Trophoblast cell (in vitro differentiated cells and primary cell): Measurements from ENCODE around the gene USP50.

Experiments used
- DNase-seq, 2 donors: peaks; one replicate each; pipeline ENCODE4 v3.0.0-alpha.2; 2016
- H2AFZ ChIP-seq: 2 replicates; pipeline ENCODE4 v1.6.1; 2013; ENCODE audit warnings: low read length, moderate library complexity, mild to moderate bottlenecking; ENCODE audit not compliant: insufficient read depth, poor library complexity
- H2AK5ac ChIP-seq: 2 replicates; pipeline ENCODE4 v1.6.1; 2013; ENCODE audit warnings: mild to moderate bottlenecking, low read length
- H2BK120ac ChIP-seq: 2 replicates; pipeline ENCODE4 v1.6.1; 2013; ENCODE audit warnings: low read length, mild to moderate bottlenecking, moderate library complexity; ENCODE audit not compliant: insufficient read depth, poor library complexity
- H2BK12ac ChIP-seq: 2 replicates; pipeline ENCODE4 v1.6.1; 2013; ENCODE audit warnings: mild to moderate bottlenecking, low read length, moderate library complexity
- H2BK5ac ChIP-seq: 2 replicates; pipeline ENCODE4 v1.6.1; 2013; ENCODE audit warnings: low read length, low read depth, moderate library complexity, mild to moderate bottlenecking; ENCODE audit not compliant: poor library complexity
- H3K14ac ChIP-seq: 2 replicates; pipeline ENCODE4 v1.6.1; 2013; ENCODE audit warnings: mild to moderate bottlenecking, low read length
- H3K18ac ChIP-seq: 2 replicates; pipeline ENCODE4 v1.6.1; 2013; ENCODE audit warnings: mild to moderate bottlenecking, low read length
- H3K23ac ChIP-seq: 2 replicates; pipeline ENCODE4 v1.6.1; 2013; ENCODE audit warnings: low read length
- H3K27ac ChIP-seq: 2 replicates; pipeline ENCODE4 v1.5.1; 2013; ENCODE audit warnings: low read depth, mild to moderate bottlenecking, inconsistent platforms, low read length, moderate library complexity
- H3K27me3 ChIP-seq: 2 replicates; pipeline ENCODE4 v1.6.1; 2013; ENCODE audit warnings: inconsistent platforms, mild to moderate bottlenecking, low read length, moderate library complexity; ENCODE audit not compliant: insufficient read depth
- H3K36me3 ChIP-seq, 2 experiments: 1 replicate in 1 of 2; 2 replicates in 1 of 2; pipeline ENCODE4 v1.6.1; 2013; ENCODE audit warnings: low read length in 2 of 2, mild to moderate bottlenecking in 2 of 2, moderate library complexity in 1 of 2; ENCODE audit not compliant: insufficient read depth in 2 of 2, control insufficient read depth in 1 of 2
- H3K4ac ChIP-seq: 2 replicates; pipeline ENCODE4 v1.6.1; 2013; ENCODE audit warnings: low read depth, mild to moderate bottlenecking, low read length, moderate library complexity
- H3K4me1 ChIP-seq, 2 experiments: 1 replicate in 1 of 2; 2 replicates in 1 of 2; pipeline ENCODE4 v1.6.1; 2013; ENCODE audit warnings: low read length in 2 of 2, mild to moderate bottlenecking in 2 of 2, moderate library complexity in 1 of 2; ENCODE audit not compliant: insufficient read depth in 2 of 2, control insufficient read depth in 1 of 2
- H3K4me2 ChIP-seq: 2 replicates; pipeline ENCODE4 v1.6.1; 2013; ENCODE audit warnings: inconsistent platforms, mild to moderate bottlenecking, low read length, moderate library complexity
- H3K4me3 ChIP-seq: 2 replicates; pipeline ENCODE4 v1.5.1; 2013; ENCODE audit warnings: mild to moderate bottlenecking, low read depth, low read length, inconsistent platforms
- H3K79me1 ChIP-seq: one replicate; pipeline ENCODE4 v1.6.1; 2013; ENCODE audit warnings: low read length
- H3K79me2 ChIP-seq: 2 replicates; pipeline ENCODE4 v1.6.1; 2013; ENCODE audit warnings: low read length, mild to moderate bottlenecking; ENCODE audit not compliant: control insufficient read depth, insufficient read depth, poor library complexity
- H3K9ac ChIP-seq: 2 replicates; pipeline ENCODE4 v1.6.1; 2013; ENCODE audit warnings: mild to moderate bottlenecking, low read length
- H3K9me3 ChIP-seq: 2 replicates; pipeline ENCODE4 v1.6.1; 2013; ENCODE audit warnings: low read depth, mild to moderate bottlenecking, control low read depth, inconsistent platforms, low read length; ENCODE audit not compliant: insufficient read depth
- H4K12ac ChIP-seq: 2 replicates; pipeline ENCODE4 v1.6.1; 2013; ENCODE audit warnings: low read depth, mild to moderate bottlenecking, low read length, moderate library complexity
- H4K8ac ChIP-seq: 2 replicates; pipeline ENCODE4 v1.6.1; 2013; ENCODE audit warnings: low read depth, mild to moderate bottlenecking, low read length, moderate library complexity
- H4K91ac ChIP-seq: one replicate; pipeline ENCODE4 v1.6.1; 2013; ENCODE audit warnings: low read depth, mild to moderate bottlenecking, low read length, moderate library complexity
- WGBS: extraction: QIAGEN DNeasy Blood & Tissue Kit; methylation state at CpG from one replicate; pipeline ENCODE4 v1.1.7; 2013; ENCODE audit warnings: missing lambda C conversion rate; ENCODE audit not compliant: insufficient read length, insufficient coverage; ENCODE audit errors: extremely low coverage; 5-methylcytosine and 5-hydroxymethylcytosine counted together

USP50 gene

GRCh38 chr15:50562735-50563640 lies 16.5 kb upstream of the USP50 start:
- H2AFZ ChIP-seq = no peak overlapping the region

GRCh38 chr15:50558012-50558411 lies 11.5 kb upstream of the USP50 start:
- Histone ChIP-seq H2BK5ac (no peak overlapping the region), H2AK5ac (no peak overlapping the region), H3K18ac (no peak overlapping the region), H3K4ac (no peak overlapping the region), H3K79me1 (no peaks in the 10 kb centered on the region), H4K91ac (no peak overlapping the region), H3K36me3 (peaks cover 11 to 18% of the 10 kb centered on the region in 2 experiments), H2BK120ac (no peak overlapping the region), H3K4me1 (no peaks in the 10 kb centered on the region), H3K23ac (no peak overlapping the region), H2AFZ (no peak overlapping the region), H4K12ac (no peak overlapping the region), H3K14ac (no peak overlapping the region), H3K79me2 (no peaks in the 10 kb centered on the region), H4K8ac (no peak overlapping the region), H2BK12ac (no peak overlapping the region), H3K9ac (no peak overlapping the region), H3K4me2 (no peak overlapping the region), H3K9me3 (no peaks in the 10 kb centered on the region), H3K27ac (no peak overlapping the region), H3K27me3 (no peaks in the 10 kb centered on the region), H3K4me3 (no peak overlapping the region)
- WGBS = no CpG with 5 or more reads among the region's 2 CpGs
- DNase-seq = no peak

More at GRCh38 chr15:50562735-50563640, 16.5 kb upstream of the USP50 start:
- no peak overlapping the region for H2BK120ac ChIP-seq
- no peak overlapping the region for H3K23ac ChIP-seq
- no peaks in the 10 kb centered on the region for H3K4me1 ChIP-seq
- H4K91ac ChIP-seq = no peak overlapping the region
- no peak for DNase-seq
- H3K9ac ChIP-seq = no peak overlapping the region
- H3K36me3 ChIP-seq = peaks cover 19 to 25% of the 10 kb centered on the region in 2 experiments
- H2AK5ac ChIP-seq = no peak overlapping the region
- H3K14ac ChIP-seq = no peak overlapping the region
- no peak overlapping the region for H4K12ac ChIP-seq
- H3K27ac ChIP-seq = no peak overlapping the region
- whole genome bisulfite sequencing = no CpG with 5 or more reads among the region's 4 CpGs
- H2BK12ac ChIP-seq = no peak overlapping the region
- no peaks in the 10 kb centered on the region for H3K27me3 ChIP-seq
- no peaks in the 10 kb centered on the region for H3K79me1 ChIP-seq
- H3K4me3 ChIP-seq = no peak overlapping the region
- no peak overlapping the region for H3K18ac ChIP-seq
- H3K9me3 ChIP-seq = no peaks in the 10 kb centered on the region
- H3K4me2 ChIP-seq = no peak overlapping the region
- H3K79me2 ChIP-seq = no peaks in the 10 kb centered on the region
- no peak overlapping the region for H3K4ac ChIP-seq
- H4K8ac ChIP-seq = no peak overlapping the region
- H2BK5ac ChIP-seq = no peak overlapping the region

GRCh38 chr15:50556642-50557371 lies 10.3 kb upstream of the USP50 start:
- WGBS = no CpG with 5 or more reads among the region's 2 CpGs
- no peaks in the 10 kb centered on the region for H3K9me3 ChIP-seq
- peaks cover 7 to 16% of the 10 kb centered on the region in 2 experiments for H3K36me3 ChIP-seq
- H3K18ac ChIP-seq = no peak overlapping the region
- no peak overlapping the region for H3K4ac ChIP-seq
- no peak overlapping the region for H3K14ac ChIP-seq
- no peak overlapping the region for H2BK5ac ChIP-seq
- H2AK5ac ChIP-seq = no peak overlapping the region
- no peak overlapping the region for H3K27ac ChIP-seq
- H3K27me3 ChIP-seq = no peaks in the 10 kb centered on the region
- H3K4me2 ChIP-seq = no peak overlapping the region
- no peaks in the 10 kb centered on the region for H3K79me1 ChIP-seq
- no peak overlapping the region for H3K9ac ChIP-seq
- no peak overlapping the region for H2AFZ ChIP-seq
- H3K4me1 ChIP-seq = no peaks in the 10 kb centered on the region
- no peak overlapping the region for H2BK120ac ChIP-seq
- H2BK12ac ChIP-seq = no peak overlapping the region
- no peak overlapping the region for H3K4me3 ChIP-seq
- DNase-seq = no peak
- H4K8ac ChIP-seq = no peak overlapping the region
- H4K91ac ChIP-seq = no peak overlapping the region
- H4K12ac ChIP-seq = no peak overlapping the region
- H3K79me2 ChIP-seq = no peaks in the 10 kb centered on the region
- no peak overlapping the region for H3K23ac ChIP-seq

- H3K9ac ChIP-seq = no peak overlapping the region
- no peak overlapping the region for H3K14ac ChIP-seq
- no peak overlapping the region for H3K4ac ChIP-seq
- H3K79me2 ChIP-seq = no peaks in the 10 kb centered on the region
- H2AFZ ChIP-seq = no peak overlapping the region
- no peaks in the 10 kb centered on the region for H3K79me1 ChIP-seq
- no peak overlapping the region for H2AK5ac ChIP-seq
- H3K27me3 ChIP-seq = no peaks in the 10 kb centered on the region
- H3K36me3 ChIP-seq = peaks cover 0 to 5% of the 10 kb centered on the region in 2 experiments
- no peaks in the 10 kb centered on the region for H3K4me1 ChIP-seq
- H3K27ac ChIP-seq = no peak overlapping the region
- no peak overlapping the region for H3K23ac ChIP-seq
- H2BK5ac ChIP-seq = no peak overlapping the region
- no peak overlapping the region for H3K4me2 ChIP-seq
- WGBS = 100% methylated on average over 1 of the region's 4 CpGs
- H3K18ac ChIP-seq = no peak overlapping the region
- H4K91ac ChIP-seq = no peak overlapping the region
- H3K9me3 ChIP-seq = no peaks in the 10 kb centered on the region
- H3K4me3 ChIP-seq = no peak overlapping the region
- DNase-seq = no peak
- H4K12ac ChIP-seq = no peak overlapping the region
- no peak overlapping the region for H2BK120ac ChIP-seq
- no peak overlapping the region for H2BK12ac ChIP-seq
- no peak overlapping the region for H4K8ac ChIP-seq
Measured at GRCh38 chr15:50552238-50552637, 5.8 kb upstream of the USP50 start.
